HG02840 (cell line): ENCODE data around the gene CROCC2.

Experiments
- ATAC-seq: cut with Tn5 transposase; IDR thresholded peaks from one replicate; pipeline ENCODE4 v1.9.1; 2021; ENCODE audit warnings: mild to moderate bottlenecking, moderate library complexity, moderate number of reproducible peaks; ENCODE audit not compliant: unreplicated experiment, low FRiP score

Gene CROCC2

DNA sequence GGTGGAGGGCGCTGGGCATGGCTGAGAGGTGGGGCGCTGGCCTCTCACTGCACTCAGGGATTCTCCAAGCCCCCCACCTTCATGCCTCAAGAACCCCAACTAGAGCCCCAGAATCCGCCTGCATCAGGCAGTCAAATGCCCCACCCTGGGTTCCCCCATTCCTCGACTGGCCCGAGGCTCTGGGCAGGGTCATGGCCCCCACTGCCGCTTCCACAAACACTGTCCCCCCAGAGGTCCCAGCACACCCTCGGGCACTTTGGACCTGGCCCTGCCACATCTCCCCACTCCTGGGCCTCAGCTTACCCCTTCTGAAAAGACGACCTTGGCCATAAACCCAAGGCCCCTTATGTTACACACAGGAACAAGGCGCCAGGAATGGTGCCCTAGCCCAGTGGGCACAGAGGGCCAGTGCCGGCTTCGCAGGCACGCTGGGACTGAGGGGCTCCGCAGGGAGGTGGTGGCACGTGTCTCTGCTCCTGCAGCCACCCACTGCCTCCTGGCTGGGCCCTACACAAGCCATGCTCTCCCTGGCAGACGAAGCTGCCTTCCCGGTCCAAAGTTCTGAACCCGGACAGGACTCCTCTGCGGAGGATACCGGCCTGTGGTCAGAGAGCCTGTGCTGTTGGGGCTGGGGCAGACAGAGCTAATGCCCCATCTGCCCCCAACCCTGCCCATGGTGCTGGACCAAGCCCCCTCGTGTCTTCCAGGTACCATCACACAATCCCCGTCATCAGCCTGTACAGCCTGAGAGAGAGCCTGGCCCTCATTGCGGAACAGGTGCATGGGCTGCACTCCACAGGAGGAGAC lies 30.7 kb upstream of the CROCC2 start:
- ATAC-seq: no peak

DNA sequence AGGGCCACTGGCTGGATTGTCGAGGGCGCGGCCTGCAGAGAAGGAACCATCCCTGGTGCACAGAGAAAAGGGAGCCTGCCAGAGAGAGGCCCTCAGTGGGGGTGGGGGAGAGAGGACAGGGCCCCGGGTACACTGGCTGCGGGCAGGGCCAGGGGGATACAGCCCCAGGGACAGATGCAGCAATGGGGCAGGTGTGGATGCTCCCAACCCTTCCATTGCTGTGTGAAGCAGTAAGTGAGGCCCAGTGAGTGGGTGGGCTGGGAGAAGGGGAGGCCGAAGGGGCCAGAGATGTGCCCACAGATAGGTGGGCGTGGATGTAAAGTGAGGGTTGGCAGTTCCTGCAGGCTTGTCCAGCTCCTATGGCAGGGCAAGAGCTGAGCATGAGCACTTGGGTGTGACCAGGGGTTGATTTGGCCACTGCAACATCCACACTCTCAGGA lies 30.1 kb upstream of the CROCC2 start:
- no peak for ATAC-seq

DNA sequence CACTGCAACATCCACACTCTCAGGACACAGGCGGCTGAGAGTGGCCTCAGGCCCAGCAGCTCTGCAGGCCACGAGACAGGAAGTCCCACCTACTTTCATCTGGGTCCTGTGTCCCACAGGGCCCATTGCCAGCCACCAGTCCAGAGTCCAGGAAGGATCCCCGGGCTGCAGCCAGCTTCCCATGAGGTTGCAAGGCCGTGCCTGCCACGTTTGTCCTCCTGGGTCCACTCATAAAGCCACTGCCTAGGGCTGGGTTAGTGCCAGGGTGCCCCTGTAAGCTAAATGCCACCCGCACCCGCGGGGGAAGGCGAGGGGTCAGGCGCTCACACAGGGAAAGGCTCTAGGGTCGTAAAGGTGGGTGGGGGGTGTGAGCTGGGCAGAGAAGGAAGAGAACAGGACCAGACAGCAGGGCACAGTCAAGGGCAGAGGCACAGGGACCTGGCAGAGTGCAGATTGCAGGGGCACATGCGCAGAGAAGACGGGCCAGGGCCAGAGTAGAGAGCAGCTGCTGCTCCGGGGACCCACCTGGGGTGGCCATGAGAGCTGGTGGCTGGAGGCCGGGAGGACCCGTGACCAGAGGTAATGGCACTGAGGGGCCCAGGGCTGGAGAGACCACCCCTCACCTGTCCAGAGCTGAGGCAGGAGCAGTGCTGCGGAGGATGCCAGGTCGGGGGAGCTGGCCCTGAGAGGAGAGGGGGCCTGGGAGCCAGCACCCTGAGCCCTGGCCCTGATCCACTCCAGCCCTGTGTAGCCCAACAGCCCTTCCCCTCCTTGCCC lies 29.5 kb upstream of the CROCC2 start:
- ATAC-seq: no peak

DNA sequence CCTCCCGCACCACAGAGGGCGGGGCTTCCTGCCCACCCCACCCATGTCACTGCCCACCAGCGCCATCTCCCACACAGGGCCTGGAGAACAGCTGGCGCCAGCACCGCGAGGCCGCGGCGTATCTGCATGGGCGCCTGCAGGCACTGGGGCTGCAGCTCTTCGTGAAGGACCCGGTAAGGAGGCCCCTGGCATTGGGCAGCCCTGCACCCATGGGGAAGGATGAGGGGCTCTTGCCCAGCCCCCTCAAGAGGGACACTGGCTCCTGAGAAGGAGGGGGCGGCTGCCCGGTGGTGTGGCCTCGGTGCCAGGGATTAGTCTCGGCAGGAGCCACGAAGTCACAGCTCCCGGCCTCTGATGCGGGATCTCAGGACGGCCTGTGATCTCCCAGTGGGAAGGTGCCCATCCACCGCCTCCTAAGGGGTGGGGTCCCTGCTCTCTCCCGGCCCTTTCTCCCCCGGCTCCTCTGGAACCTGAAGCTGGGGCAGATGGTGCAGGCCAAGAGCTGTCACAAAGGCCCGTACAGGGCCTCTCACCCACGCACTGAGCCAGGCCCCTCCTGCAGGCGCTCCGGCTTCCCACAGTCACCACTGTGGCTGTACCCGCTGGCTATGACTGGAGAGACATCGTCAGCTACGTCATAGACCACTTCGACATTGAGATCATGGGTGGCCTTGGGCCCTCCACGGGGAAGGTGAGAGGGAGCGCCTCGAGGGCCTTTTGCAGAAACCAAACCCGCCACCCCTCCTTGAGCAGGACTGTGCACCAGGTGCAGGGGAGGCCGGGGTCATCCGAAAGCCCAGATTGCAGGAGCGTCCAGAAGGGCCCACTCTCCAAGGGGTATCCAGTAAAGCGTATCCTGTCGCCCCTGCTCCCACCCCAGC lies 28.4 kb upstream of the CROCC2 start:
- no peak for ATAC-seq

DNA sequence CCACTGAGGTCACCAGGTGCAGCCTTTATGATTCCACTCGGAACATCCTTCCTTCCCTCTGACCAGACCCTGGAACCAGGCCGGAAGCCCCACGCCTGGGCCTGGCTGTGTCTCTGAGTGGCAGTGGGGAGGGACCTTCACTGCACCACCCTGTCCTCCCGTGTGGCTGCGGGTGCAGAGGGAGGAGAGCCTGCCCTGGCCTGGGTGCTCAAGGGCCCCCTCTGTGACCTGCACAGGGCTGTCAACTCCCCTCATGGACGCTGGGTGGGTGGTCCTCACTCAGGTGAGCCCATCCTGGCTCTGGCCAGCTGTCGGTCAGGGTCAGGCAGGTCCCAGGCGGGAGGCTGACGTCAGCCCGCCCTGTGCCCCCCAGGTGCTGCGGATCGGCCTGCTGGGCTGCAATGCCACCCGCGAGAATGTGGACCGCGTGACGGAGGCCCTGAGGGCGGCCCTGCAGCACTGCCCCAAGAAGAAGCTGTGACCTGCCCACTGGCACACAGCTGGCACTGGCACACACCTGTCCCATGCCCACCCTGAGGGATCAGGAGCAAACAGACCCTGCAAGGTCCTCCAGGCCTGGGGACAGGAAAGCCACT lies 27.7 kb upstream of the CROCC2 start:
- ATAC-seq: no peak

DNA sequence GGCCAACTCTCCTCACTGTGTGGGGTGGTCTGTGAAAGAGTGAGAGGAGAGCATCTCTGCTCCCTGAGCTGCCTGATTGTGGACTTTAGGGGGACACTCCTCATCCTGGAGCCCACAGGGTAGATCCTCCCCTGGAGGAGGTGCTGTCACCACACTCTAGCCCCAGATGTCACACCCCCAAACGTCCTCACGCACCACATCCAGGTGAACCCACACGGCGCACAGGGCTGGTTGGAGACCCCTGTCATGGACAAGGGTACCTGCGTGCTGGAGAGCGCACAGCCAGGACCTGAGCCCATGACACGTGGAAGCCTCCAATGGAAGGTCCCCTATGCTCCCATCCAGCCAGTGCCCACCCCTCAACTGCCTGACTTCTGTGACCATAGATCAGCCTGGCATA lies 27.0 kb upstream of the CROCC2 start:
- no peak for ATAC-seq

DNA sequence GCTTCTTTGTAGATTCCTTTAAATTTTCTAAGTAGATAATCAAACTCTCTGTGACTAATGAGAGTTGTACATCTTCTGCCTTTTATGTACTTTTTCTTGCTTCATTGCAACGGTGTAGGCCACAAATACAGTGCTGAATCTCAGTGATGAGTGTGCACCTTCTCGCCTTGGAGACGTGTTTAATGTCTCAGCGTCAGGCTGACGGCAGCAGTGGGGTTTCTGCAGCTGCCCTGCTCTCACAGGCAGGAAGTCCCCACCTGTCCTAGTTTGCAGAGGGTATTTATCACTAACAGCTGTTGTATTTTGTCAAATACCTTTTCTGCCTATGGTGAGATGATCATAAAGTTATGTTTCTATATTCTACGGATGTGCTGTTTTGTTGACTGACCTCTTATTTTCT lies 24.2 kb upstream of the CROCC2 start:
- ATAC-seq: no peak

DNA sequence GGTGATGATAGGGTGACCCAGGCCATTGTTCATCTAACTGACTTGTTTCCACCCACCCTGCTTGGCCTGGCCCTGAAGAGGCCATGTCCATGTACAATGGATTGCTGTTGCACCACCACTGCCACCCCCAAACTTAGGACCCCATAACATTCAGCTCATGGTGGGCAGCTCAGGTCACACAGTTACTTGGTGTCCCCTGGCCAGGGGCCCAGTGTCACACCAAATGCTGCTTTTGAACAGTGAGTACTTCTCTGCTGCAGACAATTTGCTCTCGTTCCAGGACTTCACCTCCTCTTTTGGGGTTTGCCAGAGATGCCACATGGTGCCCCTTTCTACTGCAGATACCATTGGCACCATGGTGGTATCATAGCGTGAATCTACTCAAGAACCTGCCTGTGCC lies 21.9 kb upstream of the CROCC2 start:
- ATAC-seq: no peak

DNA sequence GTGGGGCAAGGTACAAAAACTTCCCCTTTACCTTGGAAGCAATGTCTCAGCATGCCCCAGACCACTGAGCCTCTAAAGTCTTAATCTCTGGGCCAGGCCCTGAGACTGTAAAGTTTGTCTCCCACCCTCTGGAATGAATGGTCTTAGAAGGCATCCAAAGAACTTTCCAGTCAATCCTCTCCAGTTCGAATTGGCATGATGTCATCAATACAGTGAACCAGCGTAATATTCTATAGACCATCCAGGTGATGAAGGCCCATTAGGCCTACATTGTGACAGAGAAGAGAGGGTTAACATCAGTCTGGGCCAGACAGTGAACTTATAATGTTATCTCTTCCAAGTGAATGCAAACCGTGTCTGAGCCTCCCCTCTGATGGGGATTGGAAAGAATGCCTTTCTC lies 21.4 kb upstream of the CROCC2 start:
- ATAC-seq: no peak

DNA sequence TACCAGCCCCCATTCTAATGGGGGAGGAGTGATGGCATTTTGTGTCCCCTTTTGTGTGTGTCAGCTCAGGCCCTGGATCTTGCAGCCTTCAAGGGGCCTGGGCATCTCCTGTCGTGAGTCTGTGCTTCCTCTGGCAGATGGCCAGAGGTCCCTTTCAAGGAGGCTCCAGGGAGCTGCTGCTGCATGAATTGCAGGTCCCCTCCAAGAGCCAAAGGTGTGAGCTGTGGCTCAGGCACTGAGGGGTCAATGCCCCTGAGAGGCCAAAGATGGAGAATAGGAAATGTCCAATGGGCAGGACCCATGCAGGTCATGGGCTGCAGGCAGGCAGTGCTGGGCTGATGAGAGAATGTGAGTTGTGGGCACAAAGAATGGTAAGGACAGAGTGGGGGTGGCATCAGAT lies 20.6 kb upstream of the CROCC2 start:
- no peak for ATAC-seq

DNA sequence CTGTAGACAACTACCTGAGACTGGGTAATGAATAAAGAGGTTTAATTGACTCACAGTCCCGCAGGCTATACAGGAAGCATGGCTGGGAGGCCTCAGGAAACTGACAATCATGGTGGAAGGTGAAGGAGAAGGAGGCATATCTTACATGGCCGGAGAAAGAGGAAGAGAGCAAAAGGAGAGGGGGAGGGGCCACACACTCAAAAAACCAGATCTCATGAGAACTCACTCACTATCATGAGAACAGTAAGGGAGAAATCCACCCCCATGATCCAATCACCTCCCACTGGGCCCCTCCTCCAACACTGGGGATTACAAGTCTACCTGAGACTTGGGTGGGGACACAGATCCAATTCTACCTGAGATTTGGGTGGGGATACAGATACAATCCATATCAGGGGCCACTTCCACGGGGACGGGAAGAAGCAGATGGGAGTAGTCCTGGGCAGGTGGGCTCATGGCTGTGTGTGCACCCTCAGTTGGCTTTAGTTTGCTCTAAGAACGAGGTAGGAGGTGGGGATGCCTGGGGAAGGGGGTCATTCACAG lies 20.0 kb upstream of the CROCC2 start:
- no peak for ATAC-seq

DNA sequence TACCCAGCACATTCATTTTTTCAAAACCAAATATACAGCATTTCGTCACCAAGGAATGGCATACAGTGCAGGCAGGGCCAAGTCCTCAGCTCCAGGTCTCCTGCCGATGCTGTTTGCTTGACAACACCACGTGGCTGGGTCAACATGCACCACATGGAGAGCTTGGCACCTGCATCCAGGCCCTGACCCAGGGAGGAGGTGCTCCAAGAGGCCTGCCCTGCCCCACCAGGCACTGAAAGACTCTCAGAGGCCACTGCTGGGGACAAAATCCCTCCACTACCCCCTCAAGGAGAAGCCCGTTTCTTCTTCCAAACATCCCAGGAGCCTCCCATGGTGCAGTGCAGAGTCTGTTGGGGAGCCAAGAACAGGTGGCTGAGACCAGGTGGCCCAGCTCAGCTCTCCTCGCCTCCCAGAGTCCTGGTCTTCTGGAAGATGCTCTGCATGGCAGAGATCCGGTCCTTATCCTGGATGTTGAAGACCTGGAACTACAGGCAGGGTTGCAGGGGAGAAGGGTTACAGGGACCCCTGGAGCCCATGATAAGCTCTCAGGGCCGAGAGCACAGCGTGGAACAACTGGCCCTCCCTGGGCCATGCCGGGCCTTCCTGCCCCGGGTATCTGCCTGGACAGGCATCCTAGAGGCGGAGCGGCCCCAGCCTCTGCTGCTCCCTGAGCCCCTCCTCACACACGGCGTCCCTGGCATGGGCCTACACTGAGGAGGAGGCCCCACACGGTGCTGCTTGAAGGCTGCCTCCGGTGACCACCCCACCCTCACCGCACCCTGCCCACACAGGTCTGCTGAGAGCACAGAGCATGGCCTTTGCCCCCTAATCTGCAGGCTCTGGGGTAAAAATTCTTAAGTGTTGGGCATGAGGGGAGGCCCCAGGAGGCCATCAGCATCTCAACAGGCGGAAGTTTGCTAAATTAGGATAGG lies 19.2 kb upstream of the CROCC2 start:
- no peak for ATAC-seq

DNA sequence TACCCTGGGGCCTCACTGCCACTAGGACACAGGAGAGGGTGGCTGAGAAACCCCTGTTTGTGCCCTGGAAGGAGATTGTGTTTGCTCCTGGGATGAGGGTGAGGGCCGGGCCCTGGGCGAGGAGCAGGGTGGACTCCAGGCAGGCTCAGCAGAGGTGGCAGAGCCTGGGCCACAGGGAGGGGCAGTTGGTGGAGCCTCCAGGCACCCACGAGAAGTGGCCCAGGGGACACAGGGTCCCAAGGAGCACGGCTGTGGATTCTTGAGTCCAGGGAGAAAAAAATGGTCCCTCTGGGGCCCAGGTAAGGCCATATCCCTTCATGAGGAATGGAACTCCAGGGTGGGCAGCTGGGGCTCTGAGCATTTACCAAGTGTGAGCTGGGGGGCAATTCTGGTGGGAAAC lies 18.5 kb upstream of the CROCC2 start:
- ATAC-seq: no peak

DNA sequence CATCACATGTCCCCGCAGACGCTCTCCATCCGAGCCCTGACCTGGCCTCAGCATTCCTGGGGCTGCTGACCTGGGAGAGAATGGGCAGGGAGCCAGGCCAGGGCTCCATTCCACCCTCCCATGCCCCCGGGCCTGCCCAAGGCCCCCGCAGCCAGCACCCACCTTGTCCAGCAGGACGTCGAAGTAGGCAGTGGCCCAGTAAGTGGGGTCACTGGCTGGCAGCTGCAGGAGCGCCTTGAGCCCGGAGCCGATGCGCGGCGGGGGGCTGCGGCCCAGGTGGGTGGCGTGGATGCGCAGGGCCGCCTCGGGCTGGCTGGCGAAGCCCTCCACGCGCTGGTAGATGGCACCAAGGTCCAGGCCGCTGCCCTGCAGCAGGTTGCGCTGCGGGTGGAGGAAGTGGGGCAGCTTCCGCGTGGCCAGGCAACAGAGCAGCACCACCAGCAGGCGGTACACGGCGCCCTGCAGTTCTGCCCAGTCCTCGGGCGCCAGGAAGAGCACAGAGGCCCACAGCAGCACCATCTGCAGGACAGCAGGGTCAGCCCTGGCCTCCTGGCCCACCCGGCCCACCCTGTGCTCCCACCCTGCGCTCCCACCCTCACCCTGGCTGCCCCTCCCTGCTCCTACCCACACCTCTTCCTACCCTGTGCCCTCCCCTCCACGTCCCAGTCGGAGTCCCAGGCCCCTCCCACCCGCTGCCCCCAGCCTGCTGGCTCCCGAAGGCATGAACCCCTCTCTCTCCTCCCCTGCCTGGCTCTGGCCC lies 17.8 kb upstream of the CROCC2 start:
- no peak for ATAC-seq

DNA sequence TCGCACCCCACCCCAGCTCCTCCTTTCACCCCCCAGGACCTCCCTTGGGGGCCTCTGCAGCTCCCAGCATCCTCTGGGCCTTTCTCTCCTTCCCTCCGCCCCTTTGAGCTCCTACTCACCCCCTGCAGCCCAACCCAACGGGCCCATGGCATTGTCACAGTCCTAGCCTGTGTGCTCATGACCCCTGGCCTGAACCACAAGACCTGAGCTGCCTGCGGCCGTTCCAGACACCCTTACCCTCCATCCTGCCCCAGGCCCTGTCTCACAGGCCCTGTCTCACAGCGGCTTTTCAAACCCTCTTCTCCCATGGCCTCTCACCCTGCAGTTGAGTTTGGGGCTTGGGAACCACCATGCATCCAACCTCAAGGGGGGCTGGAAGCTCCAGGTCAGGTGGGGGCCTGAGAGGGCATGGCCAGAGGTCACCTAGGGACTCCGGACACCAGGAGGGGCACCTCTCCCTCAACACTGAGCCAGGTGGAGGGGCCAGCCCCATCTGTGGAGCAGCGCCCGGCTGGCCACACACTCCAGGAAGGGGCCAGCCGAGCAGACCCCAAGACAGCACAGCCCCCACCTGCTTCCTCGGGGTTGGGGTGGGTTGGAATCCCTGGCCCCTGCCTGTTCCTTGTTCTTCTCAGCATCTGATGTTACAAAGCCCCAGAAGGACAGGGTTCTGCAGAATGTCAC lies 17.1 kb upstream of the CROCC2 start:
- ATAC-seq: no peak

DNA sequence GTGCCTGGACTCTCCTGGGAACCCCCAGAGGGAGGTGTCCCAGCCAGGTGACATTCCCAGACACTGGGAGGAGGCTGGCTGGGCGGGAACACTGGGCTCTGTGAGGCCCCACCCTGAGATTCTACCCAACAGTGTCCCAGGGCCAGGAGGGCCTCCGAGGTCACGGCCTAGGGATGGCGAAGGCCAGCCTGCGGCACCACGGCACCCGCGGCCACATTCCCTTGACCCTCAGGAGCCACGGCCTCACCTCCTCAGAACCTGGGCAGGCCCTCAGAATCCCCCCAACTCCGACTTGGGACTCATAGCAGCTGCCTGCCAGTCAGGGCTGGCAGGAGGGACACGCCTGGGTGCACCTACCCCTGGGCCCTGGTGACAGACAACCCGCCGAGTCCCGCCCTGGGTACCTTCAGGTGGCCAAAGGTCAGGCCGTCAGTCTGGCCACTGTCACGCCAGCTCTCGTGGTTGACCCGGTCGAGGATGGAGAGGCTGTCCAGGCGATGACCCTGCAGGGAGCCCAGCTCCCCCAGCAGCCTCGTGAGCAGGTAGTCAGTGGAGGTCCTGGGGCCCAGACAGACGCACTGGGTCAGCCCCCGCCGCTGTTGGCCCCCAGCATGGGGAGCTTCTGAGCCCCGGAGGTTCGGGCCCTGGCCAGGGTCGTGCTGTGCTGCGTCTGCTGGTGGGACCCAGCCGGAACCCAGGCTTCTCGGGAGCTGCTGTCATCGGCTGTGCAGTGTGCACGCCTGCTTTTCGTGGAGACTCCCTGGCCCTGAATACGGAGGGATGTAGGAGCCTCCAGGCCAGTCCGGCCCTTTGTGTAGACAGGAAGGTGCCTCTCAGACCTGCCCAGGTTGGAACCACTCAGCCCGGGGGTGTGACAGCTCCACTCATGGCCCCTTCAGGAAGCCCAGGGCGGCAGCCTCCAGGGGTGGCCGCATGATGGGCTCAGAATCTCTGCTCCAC lies 16.3 kb upstream of the CROCC2 start:
- ATAC-seq: no peak

DNA sequence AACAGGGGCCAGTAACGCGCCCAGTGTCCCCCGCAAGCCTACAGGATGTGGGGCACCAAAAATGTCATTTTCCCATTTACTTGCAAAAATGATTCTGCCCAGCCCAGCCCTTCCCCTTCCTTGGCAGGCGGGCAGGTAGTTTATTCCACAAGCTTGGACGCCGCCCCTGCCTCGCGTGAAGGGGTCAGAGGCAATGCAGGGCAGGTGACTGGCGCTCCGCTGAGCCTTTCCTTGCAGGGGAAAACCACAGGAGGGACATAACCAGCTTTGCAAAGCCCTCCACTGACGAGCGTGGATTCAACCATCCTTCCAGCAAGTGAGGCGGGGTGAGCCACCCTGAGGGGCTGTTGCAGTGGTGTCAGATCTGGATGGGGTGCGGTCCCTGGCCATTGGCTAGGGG lies 15.4 kb upstream of the CROCC2 start:
- no peak for ATAC-seq
